ENCODE data around the gene PROS1.
"Not testable (repeated sequence)": the region's sequence is repeated elsewhere in the genome, so short reads cannot be mapped to it uniquely, and the experiment has no call there.

The PROS1 gene

DNA sequence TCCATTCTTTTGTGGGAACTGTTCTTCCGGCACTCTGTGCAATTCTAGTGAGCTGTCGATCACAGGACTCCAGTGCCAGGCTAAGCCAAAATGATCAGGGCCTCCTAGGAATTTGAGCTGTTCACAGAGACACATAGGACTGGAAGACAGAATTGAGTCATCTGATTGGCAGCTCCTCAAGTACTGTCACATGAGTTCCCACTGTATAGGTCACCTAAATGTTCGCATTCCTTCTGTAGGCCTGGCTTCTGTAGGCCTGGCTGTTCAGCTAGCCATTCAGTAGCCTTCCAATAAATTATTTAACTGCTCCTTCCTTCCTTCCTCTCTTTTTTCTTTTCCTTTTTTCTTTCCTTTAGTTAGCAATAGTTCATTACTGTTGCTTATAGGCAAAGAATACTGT, 4.3 kb downstream of the PROS1 start:
- peak; percentile 17 for DNase-seq

DNA sequence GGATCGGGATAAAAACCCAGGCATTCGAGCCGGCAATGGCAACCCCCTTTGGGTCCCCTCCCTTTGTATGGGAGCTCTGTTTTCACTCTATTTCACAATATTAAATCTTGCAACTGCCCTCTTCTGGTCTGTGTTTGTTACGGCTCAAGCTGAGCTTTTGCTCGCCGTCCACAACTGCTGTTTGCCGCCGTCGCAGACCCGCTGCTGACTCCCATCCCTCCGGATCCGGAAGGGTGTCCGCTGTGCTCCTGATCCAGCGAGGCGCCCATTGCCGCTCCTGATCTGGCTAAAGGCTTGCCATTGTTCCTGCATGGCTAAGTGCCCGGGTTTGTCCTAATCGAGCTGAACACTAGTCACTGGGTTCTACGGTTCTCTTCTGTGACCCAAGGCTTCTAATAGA, 8.6 kb downstream of the PROS1 start:
- not testable (repeated sequence) for DNase-seq

DNA sequence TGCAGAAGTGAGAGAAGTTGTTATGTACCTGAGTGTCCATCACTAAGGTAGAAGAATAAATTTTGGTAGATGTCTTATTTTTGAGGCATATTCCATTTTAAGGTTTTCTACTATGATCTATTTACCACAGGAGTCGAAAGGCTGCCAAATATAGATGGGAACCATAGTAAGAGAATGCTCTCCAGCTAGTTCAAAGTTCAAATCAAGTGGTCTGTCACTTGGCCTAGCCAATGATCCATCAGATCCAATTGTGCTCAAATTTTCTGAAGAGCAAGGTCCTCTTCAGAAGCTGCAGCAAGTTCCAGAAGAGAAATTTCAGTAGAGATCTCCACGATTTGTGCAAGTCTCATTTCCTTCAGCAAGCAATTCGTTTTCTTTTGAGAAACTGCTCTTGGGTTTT, 10.9 kb downstream of the PROS1 start:
- no peak for DNase-seq

DNA sequence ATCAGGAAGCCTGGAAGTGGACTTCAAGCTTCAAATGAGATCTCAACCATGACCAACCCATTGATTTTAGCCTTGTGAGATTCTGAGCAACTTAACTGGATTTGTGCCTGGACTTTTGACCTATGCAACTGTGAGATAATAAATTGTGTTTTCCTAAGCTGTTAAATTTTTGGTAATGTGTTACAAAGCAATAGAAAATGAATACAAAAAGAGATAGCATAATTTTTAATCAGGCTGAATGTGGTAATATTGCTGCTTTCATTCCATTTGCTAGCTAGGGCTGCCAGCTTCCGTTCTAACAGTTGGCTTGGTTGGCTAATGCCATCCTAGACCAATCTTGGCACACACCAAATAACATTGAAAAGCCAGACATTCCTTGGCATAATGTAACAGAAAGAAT, 12.2 kb downstream of the PROS1 start:
- DNase-seq, result no peak

DNA sequence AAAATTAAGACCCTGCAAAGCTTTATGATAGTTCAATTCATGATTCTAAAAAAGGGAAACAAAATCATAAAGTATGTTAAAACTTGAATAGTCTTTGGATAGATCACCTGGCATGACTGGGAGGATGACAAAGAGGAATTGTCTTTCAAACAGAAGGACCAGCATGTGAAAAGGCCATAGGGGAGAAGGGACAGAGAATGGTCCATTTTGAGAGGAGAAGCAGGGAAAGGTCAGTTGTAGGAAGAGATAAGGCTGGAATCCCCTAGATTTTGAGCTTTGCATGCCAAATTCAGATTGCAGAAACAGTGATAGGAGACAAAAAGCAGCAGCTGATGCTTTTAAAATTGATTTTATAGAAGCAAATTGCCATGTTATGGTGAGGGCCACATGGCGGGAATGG, 12.7 kb downstream of the PROS1 start:
- no peak for DNase-seq

DNA sequence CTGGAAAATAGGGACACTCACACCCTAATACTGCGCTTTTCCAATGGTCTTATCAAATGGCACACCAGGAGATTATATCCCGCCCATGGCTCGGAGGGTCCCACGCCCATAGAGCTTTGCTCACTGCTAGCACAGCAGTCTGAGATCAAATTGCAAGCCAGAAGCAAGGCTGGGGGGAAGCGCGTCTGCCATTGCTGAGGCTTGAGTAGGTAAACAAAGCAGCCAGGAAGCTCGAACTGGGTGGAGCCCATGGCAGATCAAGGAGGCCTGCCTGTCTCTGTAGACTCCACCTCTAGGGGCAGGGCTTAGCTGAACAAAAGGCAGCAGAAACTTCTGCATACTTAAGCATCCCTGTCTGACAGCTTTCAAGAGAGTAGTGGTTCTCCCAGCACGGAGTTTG, 23.7 kb downstream of the PROS1 start:
- DNase-seq, result not testable (repeated sequence)

DNA sequence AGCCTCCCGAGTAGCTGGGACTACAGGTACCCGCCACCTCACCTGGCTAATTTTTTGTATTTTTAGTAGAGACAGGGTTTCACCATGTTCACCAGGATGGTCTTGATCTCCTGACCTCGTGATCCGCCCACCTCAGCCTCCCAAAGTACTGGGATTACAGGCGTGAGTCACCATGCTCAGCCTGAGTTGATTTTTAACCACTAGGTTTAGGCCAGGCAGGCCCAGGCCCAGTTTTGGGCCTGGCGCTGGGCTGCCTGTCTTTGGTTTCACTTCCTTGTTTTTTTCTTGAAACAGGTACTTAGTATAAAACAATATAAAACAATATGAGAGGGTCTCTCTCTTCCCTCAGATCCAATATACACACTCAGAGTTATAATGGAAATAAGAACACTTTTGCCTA, 36.2 kb downstream of the PROS1 start:
- not testable (repeated sequence) for DNase-seq

DNA sequence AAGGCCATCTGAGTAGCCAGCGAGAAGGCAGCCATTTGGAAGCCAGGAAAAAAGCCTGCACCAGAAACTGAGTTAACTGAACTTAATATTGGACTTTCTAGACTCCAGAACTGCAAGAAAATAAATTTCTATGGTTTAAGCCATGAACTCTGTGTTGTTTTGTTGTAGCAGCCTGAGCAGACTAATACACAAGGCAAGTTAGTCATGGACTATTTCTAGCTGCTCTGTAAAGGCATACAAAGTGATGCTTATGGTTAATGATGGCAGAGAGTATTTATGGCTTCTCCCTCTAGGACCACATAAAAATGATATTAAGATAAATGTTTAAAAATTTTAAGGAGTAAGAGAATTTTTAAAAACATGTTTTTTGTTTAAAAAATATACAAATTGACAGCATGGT, 37.1 kb downstream of the PROS1 start:
- DNase-seq, result no peak

DNA sequence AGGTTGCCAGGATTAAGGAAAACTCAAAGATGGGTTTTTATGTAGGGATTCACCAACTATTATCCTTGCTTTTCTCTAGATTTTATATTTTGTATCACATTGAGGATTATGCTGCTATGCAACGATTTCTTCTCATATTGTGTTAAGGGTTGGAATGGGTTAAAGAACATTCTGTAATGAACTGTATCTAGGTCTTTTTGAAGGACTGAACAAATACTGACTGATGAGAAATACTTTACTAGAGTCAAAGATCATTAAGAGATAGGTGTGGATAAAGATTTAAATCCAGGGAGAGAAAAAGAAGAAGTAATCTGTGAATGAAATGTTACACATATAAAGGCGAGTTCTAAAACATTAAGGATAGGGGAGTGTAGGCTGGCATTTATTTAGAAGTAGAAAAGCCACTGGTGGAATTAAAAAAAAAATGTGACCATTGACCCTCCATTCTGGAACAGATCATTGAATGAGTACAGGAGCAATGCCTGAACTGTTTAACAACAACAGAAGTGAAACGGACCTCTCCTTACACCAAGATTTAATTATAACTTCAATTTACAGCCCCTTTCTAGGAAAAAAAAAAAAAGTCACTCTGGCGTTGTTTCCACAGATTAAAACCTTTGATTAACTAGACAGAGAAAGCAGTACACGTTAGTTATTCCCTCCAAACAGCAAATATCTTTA, 39.2 kb downstream of the PROS1 start:
- no peak for DNase-seq

DNA sequence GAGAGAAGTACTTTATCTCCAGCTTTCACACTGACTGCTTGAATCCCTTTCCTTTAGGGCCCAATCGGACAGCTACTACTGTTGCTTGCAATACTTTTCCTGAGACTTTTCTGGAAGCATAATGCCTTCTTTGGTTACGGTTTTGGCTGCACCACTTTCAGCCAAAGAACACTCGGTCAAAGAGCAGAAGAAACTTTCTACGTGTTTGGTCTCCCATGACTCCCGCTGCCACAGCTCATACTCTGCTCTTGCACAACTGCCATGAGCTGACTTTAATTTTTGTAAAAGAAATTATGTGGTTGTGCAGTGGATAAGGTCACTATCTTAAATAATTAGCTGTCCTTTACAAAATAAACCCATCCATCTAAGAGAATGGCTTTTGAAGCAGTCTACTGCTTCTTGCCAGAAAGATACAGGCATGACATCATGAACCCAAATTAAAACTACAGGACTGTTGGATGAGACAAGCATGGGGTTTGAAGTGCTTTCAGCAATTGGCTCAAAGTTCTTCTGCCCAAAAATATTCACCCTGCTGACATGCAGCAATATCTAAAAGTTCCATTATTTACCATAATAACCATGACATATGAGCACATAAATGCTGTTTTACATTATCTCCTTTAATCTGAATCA, 42.0 kb downstream of the PROS1 start:
- no peak for DNase-seq

DNA sequence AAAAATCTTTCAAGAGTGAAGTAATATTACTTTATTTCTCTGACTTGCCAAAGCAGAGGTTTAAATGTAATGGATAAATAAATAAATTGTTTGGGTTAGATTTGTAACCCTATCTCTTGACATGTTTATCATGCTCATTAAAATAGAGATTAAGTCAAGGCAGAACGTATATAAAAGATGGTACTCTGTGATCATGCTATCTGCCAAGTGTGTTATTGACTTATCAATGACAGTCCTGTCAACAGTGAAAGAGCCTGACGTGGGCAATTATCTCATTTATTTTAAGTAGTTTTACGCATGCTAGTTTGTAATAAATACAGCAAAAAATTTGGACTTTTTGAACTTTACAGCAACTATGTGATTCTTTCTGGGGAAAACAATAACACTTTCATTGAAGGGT, 43.7 kb downstream of the PROS1 start:
- no peak for DNase-seq

DNA sequence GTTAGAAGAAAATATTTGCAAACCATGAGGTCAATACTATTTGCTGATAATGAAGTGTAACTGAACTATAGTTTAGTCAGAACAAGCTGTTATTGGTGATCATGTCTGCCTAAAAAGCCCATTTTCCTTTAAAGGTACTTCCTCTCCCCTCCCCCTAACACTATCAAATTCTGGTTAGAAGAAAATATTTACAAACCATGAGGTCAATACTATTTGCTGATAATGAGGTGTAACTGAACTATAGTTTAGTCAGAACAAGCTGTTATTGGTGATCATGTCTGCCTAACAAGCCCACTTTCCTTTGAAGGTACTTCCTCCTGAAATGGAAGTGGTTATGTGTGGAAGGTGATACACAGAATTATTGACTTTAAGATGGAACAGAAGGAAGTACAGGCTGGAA, 46.9 kb downstream of the PROS1 start:
- DNase-seq, result no peak

DNA sequence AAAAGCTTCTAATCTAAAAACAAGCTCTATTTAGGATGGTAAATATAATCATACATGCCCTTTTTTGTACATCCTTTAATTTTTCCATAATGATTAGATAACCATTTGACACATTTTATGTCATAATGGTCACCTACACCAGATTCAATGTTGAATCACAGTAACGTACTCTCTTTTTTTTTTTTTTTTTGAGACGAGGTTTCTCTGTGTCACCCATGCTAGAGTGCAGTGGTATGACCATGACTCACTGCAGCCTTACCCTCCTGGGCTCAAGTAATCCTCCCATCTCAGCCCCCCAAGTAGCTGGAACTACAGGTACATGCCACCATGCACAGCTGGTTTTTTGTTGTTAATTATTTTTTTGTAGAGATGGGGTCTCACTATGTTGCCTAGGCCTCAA, 49.2 kb downstream of the PROS1 start:
- DNase-seq, result no peak

DNA sequence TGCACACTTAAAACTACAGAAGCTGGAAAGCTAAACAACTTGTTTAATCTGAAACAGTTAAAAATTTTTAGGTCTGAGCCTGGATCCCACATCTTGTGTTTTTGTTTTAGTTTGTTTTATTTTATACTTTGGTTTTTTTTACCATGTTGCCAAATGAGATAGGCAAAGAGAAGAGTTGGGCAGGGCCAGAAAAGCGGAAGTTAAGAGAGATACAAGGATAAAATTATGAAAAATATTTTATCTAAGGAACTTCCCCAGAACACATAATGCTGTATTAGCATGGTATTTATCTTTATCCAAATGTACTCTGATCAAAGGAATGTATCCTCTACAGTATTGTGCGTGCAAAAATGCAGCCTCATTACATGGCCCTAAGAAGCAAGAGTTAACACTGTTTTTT, 50.7 kb downstream of the PROS1 start:
- DNase-seq, result peak; percentile 70

DNA sequence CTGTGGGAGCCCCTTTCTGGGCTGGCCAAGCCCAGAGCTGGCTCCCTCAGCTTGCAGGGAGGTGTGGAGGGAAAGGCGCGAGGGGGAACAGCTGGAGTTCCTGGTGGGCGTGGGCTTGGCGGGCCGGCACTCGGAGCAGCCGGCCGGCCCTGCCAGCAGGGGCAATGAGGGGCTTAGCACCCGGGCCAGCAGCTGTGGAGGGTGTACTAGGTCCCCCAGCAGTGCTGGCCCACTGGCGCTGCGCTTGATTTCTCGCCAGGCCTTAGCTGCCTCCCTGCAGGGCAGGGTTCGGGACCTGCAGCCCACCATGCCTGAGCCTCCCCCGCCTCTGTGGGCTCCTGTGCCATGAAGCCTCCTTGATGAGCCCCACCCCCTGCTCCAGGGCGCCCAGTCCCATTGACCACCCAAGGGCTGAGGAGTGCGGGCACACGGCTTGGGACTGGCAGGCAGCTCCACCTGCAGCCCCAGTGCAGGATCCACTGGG, 56.1 kb downstream of the PROS1 start:
- not testable (repeated sequence) for DNase-seq

DNA sequence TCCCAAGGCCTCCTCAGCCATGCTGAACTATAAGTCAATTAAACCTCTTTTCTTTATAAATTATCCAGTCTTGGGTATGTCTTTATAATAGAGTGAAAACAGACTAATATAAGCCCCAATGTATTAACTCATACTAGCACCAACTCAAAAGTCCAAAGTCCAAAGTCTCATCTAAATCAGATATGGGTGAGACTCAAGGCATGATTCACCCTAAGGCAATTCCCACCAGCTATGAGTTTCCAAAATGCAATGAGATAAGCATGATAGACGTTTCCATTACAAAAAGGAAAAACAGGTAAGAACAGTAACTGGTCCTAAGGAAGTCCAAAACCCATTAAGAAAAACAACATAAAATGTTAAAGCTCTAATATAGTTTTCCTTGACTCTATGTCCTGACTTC, 60.1 kb downstream of the PROS1 start:
- not testable (repeated sequence) for DNase-seq

DNA sequence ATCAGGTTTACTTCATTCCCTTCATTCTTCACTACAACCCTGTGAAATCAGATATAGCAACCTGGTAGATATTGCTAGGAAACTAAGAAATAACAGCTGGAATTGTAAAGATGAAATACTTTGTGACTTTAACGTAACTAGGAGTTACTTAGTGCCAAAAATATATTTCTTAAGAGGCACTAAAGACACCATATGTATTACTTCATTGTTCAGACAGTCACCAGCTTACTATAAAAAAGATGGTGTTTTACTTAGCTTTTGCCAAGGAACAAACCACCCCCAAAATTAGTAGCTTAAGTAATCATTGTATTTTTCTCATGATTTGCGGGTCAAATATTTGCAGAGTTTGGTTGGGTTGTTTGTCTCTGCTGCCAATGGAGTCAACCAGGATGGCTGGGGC, 62.5 kb downstream of the PROS1 start:
- no peak for DNase-seq

DNA sequence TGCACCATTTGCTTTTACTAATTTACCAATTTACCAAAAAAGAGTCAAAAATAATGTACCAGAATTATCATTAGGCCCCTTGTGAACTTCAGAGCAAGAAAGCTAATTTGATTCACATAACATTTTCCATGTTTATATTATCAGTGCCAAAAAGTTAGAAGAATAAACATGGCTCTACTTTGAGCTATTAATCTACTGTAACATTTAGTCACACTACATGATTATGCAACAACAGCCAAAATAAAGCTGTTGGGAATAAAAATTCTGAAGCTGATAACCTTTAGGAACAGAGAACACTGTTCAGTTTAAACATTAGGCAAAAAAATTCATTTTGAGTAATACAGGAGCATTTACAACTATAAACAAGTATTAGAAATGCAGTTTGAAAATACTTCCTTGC, 63.6 kb downstream of the PROS1 start:
- no peak for DNase-seq

DNA sequence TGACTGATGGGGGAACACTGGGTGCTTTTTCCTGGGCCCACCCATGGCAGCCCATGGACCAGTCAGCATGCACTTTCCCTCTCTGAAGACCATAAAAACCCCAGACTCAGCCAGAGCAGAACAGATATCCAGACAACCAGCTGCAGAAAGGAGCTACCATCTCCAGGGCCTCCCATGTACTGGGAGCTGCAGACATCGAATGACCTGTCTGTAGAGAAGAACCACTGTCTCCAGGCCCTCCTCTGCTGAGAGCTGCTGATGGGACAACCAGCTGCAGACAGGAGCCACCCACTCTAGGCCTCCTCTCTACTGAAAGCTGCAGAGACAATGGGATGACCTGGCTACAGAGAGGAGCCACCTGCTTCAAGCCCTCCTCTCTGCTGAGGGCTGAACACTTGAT, 66.6 kb downstream of the PROS1 start:
- no peak for DNase-seq

DNA sequence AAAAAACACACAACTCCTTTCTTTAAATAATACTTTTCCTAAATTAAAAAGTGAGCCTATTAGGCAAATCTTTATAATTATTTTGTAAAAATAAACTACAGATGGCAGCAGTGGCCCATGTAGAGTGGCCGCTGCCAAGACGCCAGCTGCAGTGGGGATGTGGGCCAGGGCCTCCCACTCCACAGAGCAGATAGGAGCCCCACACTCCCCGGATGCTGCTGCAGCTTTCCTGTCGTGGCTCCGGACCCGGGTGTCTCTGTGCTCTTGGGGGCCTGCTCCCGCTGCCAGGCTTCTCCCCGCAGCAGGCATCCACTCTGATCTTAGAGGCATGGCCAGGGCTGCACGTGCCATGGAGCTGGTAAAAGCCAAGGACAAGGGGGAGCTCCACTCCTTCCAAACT, 67.5 kb downstream of the PROS1 start:
- DNase-seq, result peak; percentile 2

DNA sequence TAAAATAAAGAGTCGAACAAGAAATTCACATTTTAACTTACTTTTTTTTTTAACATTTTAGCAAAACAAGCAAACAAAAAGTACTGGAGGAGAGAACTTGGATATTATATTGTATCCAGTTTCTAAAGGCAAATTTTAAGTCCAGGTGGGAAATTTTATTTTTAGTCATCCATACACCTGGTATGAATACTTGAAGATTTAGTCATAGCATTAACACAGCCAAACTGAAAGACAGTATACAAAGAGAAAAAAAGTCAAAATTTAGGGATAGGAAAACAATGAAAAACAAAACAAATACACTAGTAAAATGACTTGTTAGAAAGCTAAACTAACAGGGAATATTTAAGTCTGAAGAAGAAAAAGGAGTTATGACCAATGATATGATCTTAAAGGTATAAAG, 69.1 kb downstream of the PROS1 start:
- no peak for DNase-seq

DNA sequence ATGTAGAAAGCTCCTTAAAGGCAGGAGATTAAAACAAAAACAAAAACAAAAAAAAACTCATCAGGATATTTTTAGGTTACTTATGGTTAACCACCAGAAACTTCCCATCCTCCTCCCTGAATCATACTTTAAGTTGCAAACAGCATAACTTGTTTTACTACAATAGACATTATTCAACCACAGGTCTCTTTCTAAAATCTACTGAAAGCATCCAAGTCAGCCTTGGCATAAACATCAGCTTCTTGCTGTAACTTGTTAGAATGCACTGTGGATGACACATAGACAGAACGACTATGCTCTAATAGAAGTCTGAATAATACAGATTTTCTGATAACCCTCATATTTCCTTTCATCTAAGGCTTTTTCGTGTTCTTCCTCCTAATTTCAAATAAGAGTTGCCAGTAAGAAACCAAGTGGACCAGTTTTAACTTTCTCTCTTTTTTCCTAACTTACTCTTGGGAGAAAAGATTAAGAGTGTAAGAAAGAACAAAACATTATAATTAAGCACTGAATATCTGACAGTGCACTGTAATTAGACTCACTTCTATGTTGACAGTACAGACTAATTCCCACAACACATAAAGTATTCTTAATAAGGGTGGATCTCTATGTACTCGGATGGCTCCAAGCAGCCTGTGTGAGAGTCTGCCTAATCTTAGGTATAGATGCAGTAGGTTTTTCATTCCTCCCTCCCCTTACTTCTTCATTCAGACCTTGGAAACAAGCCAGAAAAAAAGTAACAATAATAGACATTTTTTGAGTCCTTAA, 95.3 kb downstream of the PROS1 start:
- not testable (repeated sequence) for DNase-seq

DNA sequence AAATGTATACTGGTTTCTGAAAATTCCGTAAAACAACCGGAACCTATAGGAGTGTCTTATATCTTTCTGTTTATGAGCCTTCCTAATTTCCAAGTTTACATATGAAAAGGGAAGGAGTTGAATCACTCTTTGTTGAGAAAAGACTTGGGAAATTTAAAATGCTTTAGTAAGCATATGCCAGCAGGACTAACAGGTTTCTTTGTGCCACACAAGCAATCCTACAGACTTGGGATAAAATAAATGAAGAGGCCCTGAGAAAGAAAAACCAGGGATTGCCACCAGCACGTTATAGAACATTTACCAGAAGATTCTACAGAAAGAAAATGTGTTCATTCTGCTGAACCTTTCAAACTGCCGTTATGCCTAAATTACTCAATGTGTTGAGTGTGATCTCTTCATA, 96.3 kb downstream of the PROS1 start:
- not testable (repeated sequence) for DNase-seq

DNA sequence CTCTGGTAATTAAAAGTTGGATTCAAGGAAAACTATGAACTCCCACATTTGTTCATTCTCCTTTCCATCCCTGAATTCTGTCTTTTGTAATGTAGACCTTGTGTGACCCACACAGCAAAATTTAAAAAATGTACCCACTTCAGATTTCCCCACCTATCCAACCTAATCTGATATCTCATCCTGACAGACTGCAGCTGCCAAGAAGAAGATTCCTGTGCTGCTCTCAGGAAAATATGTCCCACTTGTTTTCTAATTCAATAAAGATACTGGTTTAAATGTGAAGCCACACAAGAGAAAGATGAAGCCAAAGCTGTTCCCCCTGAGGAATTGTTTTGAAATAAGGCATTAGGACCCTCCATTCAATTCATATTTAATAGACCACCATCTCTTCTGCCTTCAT, 100.3 kb downstream of the PROS1 start:
- not testable (repeated sequence) for DNase-seq

Measured in hematopoietic multipotent progenitor cell treated with erythropoietin and hydrocortisone succinate and interleukin-3 and kit ligand, for 4 days (in vitro differentiated cells).